Spleen (tissue), 11 donors: ENCODE data around the gene THOC6. TPM values are rescaled to one million over a fixed set of nuclear protein-coding genes. Genes with fewer than 3 reads are reported as not detected.

ENCODE experiments used
- DNase-seq: peaks from one replicate; pipeline ENCODE4 v3.0.0-alpha.2; 2020
- H3K27ac ChIP-seq, 8 donors: fragments of 200-600 bp; sonication (generic) in 7 of 8; 1 replicate in 4 of 8; 2 replicates in 4 of 8; pipeline versions ENCODE4 v1.5.0 to v1.8.0; 2016 to 2021; ENCODE audit warnings: inconsistent platforms in 4 of 8, mild to moderate bottlenecking in 4 of 8, moderate library complexity in 1 of 8
- H3K27me3 ChIP-seq, 7 donors: fragments of 200-600 bp; sonication (generic) in 6 of 7; replicated peaks in 1 of 7; 1 replicate in 4 of 7; 2 replicates in 3 of 7; pipeline versions ENCODE4 v1.5.0 to v1.8.0; 2016 to 2021; ENCODE audit warnings: inconsistent platforms in 3 of 7, mild to moderate bottlenecking in 1 of 7
- H3K36me3 ChIP-seq, 6 donors: fragments of 200-600 bp; sonication (generic) in 5 of 6; 1 replicate in 4 of 6; 2 replicates in 2 of 6; pipeline versions ENCODE4 v1.5.0 to v1.8.0; 2016 to 2021; ENCODE audit warnings: inconsistent platforms in 2 of 6
- H3K4me1 ChIP-seq, 6 donors: fragments of 200-600 bp; sonication (generic) in 5 of 6; 1 replicate in 3 of 6; 2 replicates in 3 of 6; pipeline versions ENCODE4 v1.5.0 to v1.8.0; 2016 to 2021; ENCODE audit warnings: inconsistent platforms in 3 of 6
- H3K4me3 ChIP-seq, 8 donors: fragments of 200-600 bp; sonication (generic) in 7 of 8; 1 replicate in 4 of 8; 2 replicates in 4 of 8; pipeline versions ENCODE4 v1.5.0 to v1.8.0; 2016 to 2021; ENCODE audit warnings: inconsistent platforms in 4 of 8, mild to moderate bottlenecking in 4 of 8, moderate library complexity in 2 of 8
- H3K9me3 ChIP-seq, 8 donors: fragments of 200-600 bp; sonication (generic) in 7 of 8; 1 replicate in 4 of 8; 2 replicates in 4 of 8; pipeline versions ENCODE4 v1.5.0 to v1.8.0; 2016 to 2021; ENCODE audit warnings: inconsistent platforms in 4 of 8
- POLR2A ChIP-seq, 3 donors: fragments of 450-650 bp; IDR thresholded peaks; one replicate each; pipeline ENCODE4 v1.5.1; 2017; ENCODE audit warnings: antibody characterized with exemption in 3 of 3, mild to moderate bottlenecking in 1 of 3
- POLR2AphosphoS5 ChIP-seq, 3 donors: sonication (generic); formaldehyde crosslinking; IDR thresholded peaks; one replicate each; pipeline ENCODE4 v1.5.1; 2017; ENCODE audit warnings: antibody characterized with exemption in 3 of 3
- WGBS, 5 donors: extraction: QIAGEN DNeasy Blood & Tissue Kit in 3 of 5; methylation state at CpG; one replicate each; pipeline versions ENCODE4 v1.1.5 to v1.1.7; 2013 to 2018; 5-methylcytosine and 5-hydroxymethylcytosine counted together
- intact Hi-C: fragments of 100-400 bp; cut with DNase I; formaldehyde crosslinking; loops from one replicate; pipeline ENCODE4 v1.15.0; 2023; ENCODE audit warnings: low total_unique reads
- polyA plus RNA-seq, 3 donors: library from polyadenylated mRNA; stranded (reverse); fragments of 200-250 nt; gene quantifications; one replicate each; pipeline ENCODE4 v1.2.1, GENCODE V29; 2013
- total RNA-seq, 7 donors: library from RNA; depleted of rRNA in 3 of 7; stranded (reverse); fragments of >200 nt in 3 of 7; fragmentation: NEBNext Ultra II Directional in 4 of 7; extraction: Animal tissue kit (Norgen Biotek cat#: 25700) in 4 of 7; gene quantifications; one replicate each; pipeline versions ENCODE4 v1.1.0 to v1.2.1, GENCODE V29; 2016 to 2021
- TF ChIP-seq, protein P1 (sequence below), 11 experiments: fragments of 200-600 bp in 7 of 11; fragments of 450-650 bp in 4 of 11; sonication (generic) in 4 of 11; IDR thresholded peaks in 8 of 11; conservative IDR thresholded peaks in 3 of 11; 1 replicate in 7 of 11; 2 replicates in 4 of 11; pipeline versions ENCODE4 v1.4.0 to v1.8.0; 2016 to 2021; ENCODE audit warnings: antibody characterized with exemption in 11 of 11, inconsistent platforms in 4 of 11, mild to moderate bottlenecking in 1 of 11
- donor health status: healthy with polysubstance abuse.
- donor health status: DM: no; HTN: no; CAD: no; lungs with moderate emphysema.
- donor health status: DM: no; HTN: no; CAD: no.
- donor health status: Bipolar disorder and iron deficiency.
- donor health status: healthy.
- donor health status: DM: no; HTN: no; CAD: no.
- donor health status: DM: yes; HTN: yes; CAD: no.

THOC6 gene
- total and polyA plus RNA-seq, 10 donors, result 19.3 to 57.2 (median 28.2) TPM

DNA sequence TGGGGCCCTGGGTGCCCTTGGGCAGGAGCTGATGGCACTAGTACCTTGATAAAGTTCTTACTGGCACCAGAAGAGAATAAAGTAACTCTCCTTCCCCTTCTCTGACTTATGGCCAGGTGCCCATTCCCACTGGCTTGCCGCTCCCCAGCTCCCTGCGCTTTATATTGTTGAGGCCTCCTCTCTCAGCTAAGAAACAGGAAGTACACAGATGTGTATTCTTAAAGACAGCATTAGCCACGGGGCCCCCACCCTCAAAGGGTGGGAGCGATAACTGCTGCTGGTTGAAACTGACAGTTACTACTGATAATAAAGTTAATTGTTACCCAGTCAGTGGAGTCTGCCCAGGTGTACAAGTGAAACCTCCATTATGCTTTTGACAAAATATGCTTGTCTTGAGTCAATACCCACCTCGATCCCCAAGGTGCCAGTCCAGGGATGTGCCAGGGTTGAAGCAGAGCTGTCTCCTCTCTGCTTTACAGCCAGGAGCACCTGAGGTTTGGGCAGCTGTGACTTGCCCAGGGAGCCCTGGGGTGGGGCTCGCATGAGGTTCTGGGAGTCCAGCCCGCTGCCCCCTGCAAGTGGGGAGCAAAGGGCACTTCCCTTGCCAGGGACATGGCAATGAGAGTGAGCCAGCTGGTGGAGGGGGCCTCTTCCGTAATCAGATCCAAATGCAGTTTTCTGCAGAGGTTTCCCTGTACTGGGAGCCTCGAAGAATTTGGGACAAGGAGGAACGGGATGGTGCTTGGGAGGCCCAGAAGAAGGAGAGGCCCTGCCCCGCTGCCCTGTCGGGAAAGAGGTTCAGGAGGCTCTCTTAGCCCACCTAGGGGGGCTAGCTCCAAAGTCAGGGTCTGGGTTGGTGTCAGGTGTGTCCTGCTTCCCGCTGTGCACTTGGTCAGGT, 16.5 kb upstream of the THOC6 start:
- H3K36me3 ChIP-seq, result no peaks in the 10 kb centered on the region
- peaks cover 18 to 72% (median 44%) of the 10 kb centered on the region in 6 donors for H3K4me1 ChIP-seq
- no peaks in the 10 kb centered on the region for H3K9me3 ChIP-seq
- intact Hi-C loops, result no loop called here
- no peak for DNase-seq
- H3K4me3 ChIP-seq, result peak overlapping the region in 4 of 8 donors; percentile 16 to 59 (median 23)
- WGBS, 5 donors, result 26 to 47% (median 33%) methylated on average over 12 to 13 of the region's 13 CpGs
- peaks cover 0 to 69% (median 15%) of the 10 kb centered on the region in 7 donors for H3K27me3 ChIP-seq
- peak overlapping the region in 7 of 8 donors; percentile 55 to 92 (median 83) for H3K27ac ChIP-seq
- TF ChIP-seq POLR2AphosphoS5 (IDR thresholded peaks at IDR 0.05) (no peak), POLR2A (IDR thresholded peaks at IDR 0.05) (no peak)
- TF ChIP-seq, protein P1, sequence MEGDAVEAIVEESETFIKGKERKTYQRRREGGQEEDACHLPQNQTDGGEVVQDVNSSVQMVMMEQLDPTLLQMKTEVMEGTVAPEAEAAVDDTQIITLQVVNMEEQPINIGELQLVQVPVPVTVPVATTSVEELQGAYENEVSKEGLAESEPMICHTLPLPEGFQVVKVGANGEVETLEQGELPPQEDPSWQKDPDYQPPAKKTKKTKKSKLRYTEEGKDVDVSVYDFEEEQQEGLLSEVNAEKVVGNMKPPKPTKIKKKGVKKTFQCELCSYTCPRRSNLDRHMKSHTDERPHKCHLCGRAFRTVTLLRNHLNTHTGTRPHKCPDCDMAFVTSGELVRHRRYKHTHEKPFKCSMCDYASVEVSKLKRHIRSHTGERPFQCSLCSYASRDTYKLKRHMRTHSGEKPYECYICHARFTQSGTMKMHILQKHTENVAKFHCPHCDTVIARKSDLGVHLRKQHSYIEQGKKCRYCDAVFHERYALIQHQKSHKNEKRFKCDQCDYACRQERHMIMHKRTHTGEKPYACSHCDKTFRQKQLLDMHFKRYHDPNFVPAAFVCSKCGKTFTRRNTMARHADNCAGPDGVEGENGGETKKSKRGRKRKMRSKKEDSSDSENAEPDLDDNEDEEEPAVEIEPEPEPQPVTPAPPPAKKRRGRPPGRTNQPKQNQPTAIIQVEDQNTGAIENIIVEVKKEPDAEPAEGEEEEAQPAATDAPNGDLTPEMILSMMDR (IDR thresholded peaks at IDR 0.05 in 8 of 11, conservative IDR thresholded peaks at IDR 0.05 in 3 of 11), result no peak

DNA sequence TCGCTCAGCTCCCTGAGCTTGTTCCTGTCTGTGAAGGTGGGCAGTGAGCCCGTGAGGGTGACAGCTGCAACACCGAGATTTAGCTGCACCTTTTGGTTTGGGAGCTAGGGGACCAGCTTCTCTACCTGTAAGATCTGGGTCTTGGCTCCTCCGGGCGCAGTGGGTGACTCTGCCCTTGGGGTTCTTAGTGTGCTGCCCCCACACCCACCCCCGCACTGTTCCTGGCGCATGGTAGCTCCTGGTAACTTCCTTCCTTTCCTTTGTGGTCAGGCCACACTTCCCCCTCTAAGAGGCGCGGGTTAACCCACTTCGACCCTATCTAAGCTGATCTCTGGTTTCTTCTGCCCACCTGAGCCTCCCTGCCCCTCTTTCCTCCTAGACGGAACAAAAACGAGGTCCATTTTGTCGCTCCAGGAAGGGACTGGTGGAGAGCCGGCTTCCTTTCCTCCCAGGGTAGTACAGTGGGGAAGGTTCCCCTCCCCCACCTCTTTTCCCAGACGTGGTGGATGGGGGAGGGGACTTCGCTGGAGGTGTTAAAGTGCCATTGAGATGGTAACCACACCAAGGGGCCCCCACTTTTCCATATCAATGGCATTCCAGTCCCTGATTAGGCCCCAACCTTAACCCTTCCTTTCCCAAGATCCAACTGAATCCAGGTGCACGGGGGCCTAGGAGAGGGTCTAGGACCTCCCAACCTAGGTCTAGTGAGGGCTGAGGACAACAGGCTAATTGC, 15.7 kb upstream of the THOC6 start:
- Histone ChIP-seq H3K4me3 (peak overlapping the region in 4 of 8 donors; percentile 16 to 59 (median 23)), H3K36me3 (no peaks in the 10 kb centered on the region), H3K27me3 (peaks cover 0 to 77% (median 21%) of the 10 kb centered on the region in 7 donors), H3K9me3 (no peaks in the 10 kb centered on the region), H3K4me1 (peaks cover 18 to 75% (median 44%) of the 10 kb centered on the region in 6 donors), H3K27ac (peak overlapping the region in 7 of 8 donors; percentile 55 to 92 (median 83))
- peak; percentile 88 for DNase-seq
- intact Hi-C loops, result no loop called here
- WGBS, 5 donors, result 4 to 9% (median 7%) methylated on average over 16 to 17 of the region's 17 CpGs
- TF ChIP-seq, protein P1 (IDR thresholded peaks at IDR 0.05 in 8 of 11, conservative IDR thresholded peaks at IDR 0.05 in 3 of 11), result no peak
- no peak for TF ChIP-seq POLR2A (IDR thresholded peaks at IDR 0.05)
- peak; percentile 6 to 36 (median 33) for TF ChIP-seq POLR2AphosphoS5 (IDR thresholded peaks at IDR 0.05)

DNA sequence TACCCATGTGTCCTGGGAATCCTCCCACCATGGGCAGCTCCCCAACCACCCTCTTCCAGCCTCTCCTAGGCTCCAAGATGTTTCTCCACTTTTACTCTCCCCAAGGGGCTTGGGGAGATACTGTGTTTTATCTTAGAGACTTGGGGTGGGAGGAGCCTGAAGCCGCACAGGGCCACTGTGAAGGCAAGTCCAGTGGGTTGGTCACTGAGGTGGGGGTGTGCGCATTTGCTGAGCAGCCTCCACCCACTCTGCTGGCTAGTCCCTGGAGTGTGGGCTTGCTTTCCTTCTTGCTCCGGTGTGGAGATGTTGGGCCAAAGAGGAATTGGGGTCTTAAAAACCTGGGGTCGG, 15.2 kb upstream of the THOC6 start:
- Histone ChIP-seq H3K27ac (peak overlapping the region in 6 of 8 donors; percentile 70 to 92 (median 84)), H3K36me3 (no peaks in the 10 kb centered on the region), H3K27me3 (peaks cover 0 to 83% (median 26%) of the 10 kb centered on the region in 7 donors), H3K9me3 (no peaks in the 10 kb centered on the region), H3K4me1 (peaks cover 16 to 70% (median 39%) of the 10 kb centered on the region in 6 donors), H3K4me3 (peak overlapping the region in 1 of 8 donors; percentile 59)
- intact Hi-C loops, result no loop called here
- TF ChIP-seq, protein P1 (IDR thresholded peaks at IDR 0.05 in 8 of 11, conservative IDR thresholded peaks at IDR 0.05 in 3 of 11), result no peak
- TF ChIP-seq POLR2A (IDR thresholded peaks at IDR 0.05) (no peak), POLR2AphosphoS5 (IDR thresholded peaks at IDR 0.05) (no peak)
- WGBS, 5 donors, result 71 to 80% (median 77%) methylated on average over 4 of the region's 4 CpGs
- no peak for DNase-seq
